Right lobe of liver (tissue), 6 donors: ENCODE measurements around the gene GPBP1. TPM values are rescaled to one million over a fixed set of nuclear protein-coding genes. Genes with fewer than 3 reads are reported as not detected.
A peak's percentile ranks its signal among the peaks of the same experiment; 100 is the strongest.

ENCODE experiments used
- ATAC-seq, 4 donors: fragments of 200-7000 bp; cut with Tn5 transposase; one replicate each; pipeline ENCODE4 v1.9.1; 2020; ENCODE audit warnings: mild to moderate bottlenecking in 4 of 4, moderate library complexity in 4 of 4
- DNase-seq, 3 donors: peaks; one replicate each; pipeline ENCODE4 v3.0.0-alpha.2; 2020
- H3K27ac ChIP-seq, 3 donors: fragments of 200-600 bp; one replicate each; pipeline ENCODE4 v1.8.0; 2022
- H3K27me3 ChIP-seq, 2 donors: fragments of 200-600 bp; one replicate each; pipeline ENCODE4 v1.8.0; 2022
- H3K36me3 ChIP-seq, 4 donors: fragments of 200-600 bp; sonication (generic) in 1 of 4; one replicate each; pipeline versions ENCODE4 v1.5.1 to v1.8.0; 2017 to 2022; ENCODE audit warnings: control low read depth in 1 of 4
- H3K4me1 ChIP-seq, 4 donors: fragments of 200-600 bp; sonication (generic) in 1 of 4; one replicate each; pipeline versions ENCODE4 v1.5.1 to v1.8.0; 2017 to 2022; ENCODE audit warnings: control low read depth in 1 of 4
- H3K4me3 ChIP-seq, 3 donors: fragments of 200-600 bp; one replicate each; pipeline ENCODE4 v1.8.0; 2022
- H3K9me3 ChIP-seq, 4 donors: fragments of 200-600 bp; sonication (generic) in 1 of 4; one replicate each; pipeline versions ENCODE4 v1.5.1 to v1.8.0; 2017 to 2022; ENCODE audit warnings: control low read depth in 1 of 4
- POLR2A ChIP-seq: fragments of 450-650 bp; IDR thresholded peaks from one replicate; pipeline ENCODE4 v1.6.1; 2017; ENCODE audit warnings: antibody characterized with exemption, mild to moderate bottlenecking
- WGBS: methylation state at CpG from one replicate; pipeline ENCODE4 v1.1.6; 2018; ENCODE audit warnings: low coverage, low lambda C conversion rate; ENCODE audit not compliant: insufficient coverage; ENCODE audit errors: missing lambda C conversion rate; 5-methylcytosine and 5-hydroxymethylcytosine counted together
- intact Hi-C, 2 donors: fragments of 100-400 bp; cut with DNase I; formaldehyde crosslinking; loops; one replicate each; pipeline versions ENCODE4 v1.11.2 to v1.14.1; 2022
- total RNA-seq, 6 experiments: library from RNA; depleted of rRNA in 2 of 6; stranded (reverse); fragments of >200 nt in 2 of 6; fragmentation: NEBNext Ultra II Directional in 3 of 6; extraction: Animal tissue kit (Norgen Biotek cat#: 25700) in 3 of 6; gene quantifications; one replicate each; pipeline versions ENCODE4 v1.1.0 to v1.2.4, GENCODE V29; 2016 to 2023
- TF ChIP-seq, protein P1 (sequence below), 4 donors: fragments of 200-600 bp in 3 of 4; fragments of 450-650 bp in 1 of 4; IDR thresholded peaks; one replicate each; pipeline versions ENCODE4 v1.5.1 to v1.8.0; 2016 to 2022; ENCODE audit warnings: antibody characterized with exemption in 4 of 4, mild to moderate bottlenecking in 2 of 4
- donor health status: DM: no; HTN: yes; CAD: no.
- donor health status: DM: no; HTN: no; CAD: no.
- donor health status: DM: no; HTN: no; CAD: no.
- donor health status: DM: no; HTN: yes; CAD: no.
- donor health status: DM: no; HTN: yes; CAD: no.

The GPBP1 gene
- total RNA-seq, 6 experiments from 2014 or later = 19.5 to 28.2 (median 24.9) TPM

DNA sequence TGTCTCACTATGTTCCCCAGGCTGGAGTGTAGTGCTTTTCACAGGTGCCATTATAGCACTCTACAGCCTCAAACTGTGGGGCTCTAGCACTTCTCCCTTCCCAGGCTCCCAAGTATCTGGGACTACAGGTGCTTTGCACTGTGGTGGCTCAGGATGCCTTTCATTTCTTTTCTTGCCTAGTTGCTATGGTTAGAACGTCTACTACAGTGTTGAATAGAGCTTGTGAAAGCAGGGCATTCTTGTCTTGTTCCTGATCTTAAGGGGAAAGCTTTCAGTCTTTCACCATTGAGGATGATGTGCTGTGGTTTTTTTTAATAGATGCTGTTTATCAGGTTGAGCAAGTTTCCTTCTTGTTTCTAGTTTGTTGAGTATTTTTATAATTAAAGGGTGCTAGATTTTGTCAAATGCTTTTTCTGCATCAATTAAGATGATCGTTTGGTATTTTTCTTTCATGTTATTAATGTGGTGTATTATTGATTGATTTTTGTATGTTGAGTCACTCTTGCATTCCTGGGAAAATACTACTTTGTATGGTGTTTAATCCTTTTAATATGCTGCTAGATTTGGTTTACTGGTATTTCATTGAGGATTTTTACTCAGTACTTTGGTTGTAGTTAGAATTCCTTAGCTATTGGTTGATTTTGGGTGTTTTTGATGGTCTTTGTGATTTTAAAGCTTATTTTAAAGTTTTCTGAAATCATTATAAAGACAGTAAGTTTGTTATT is 35.6 kb downstream of the GPBP1 start:
- TF ChIP-seq, protein P1, sequence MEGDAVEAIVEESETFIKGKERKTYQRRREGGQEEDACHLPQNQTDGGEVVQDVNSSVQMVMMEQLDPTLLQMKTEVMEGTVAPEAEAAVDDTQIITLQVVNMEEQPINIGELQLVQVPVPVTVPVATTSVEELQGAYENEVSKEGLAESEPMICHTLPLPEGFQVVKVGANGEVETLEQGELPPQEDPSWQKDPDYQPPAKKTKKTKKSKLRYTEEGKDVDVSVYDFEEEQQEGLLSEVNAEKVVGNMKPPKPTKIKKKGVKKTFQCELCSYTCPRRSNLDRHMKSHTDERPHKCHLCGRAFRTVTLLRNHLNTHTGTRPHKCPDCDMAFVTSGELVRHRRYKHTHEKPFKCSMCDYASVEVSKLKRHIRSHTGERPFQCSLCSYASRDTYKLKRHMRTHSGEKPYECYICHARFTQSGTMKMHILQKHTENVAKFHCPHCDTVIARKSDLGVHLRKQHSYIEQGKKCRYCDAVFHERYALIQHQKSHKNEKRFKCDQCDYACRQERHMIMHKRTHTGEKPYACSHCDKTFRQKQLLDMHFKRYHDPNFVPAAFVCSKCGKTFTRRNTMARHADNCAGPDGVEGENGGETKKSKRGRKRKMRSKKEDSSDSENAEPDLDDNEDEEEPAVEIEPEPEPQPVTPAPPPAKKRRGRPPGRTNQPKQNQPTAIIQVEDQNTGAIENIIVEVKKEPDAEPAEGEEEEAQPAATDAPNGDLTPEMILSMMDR (IDR thresholded peaks at IDR 0.05) = no peak
- TF ChIP-seq POLR2A = no peak
- ATAC-seq (peak in 1 of 4 donors; percentile 13), DNase-seq (no peak)
- H3K36me3 ChIP-seq = peaks cover 0 to 8% (median 3%) of the 10 kb centered on the region in 4 donors
- H3K4me1 ChIP-seq = peaks cover 0 to 4% (median 0%) of the 10 kb centered on the region in 4 donors
- intact Hi-C loops = no loop called here
- no peaks in the 10 kb centered on the region for H3K9me3 ChIP-seq
- no peak overlapping the region for H3K27ac ChIP-seq
- no peaks in the 10 kb centered on the region for H3K27me3 ChIP-seq
- WGBS = 29% methylated on average over 2 of the region's 2 CpGs
- no peak overlapping the region for H3K4me3 ChIP-seq

DNA sequence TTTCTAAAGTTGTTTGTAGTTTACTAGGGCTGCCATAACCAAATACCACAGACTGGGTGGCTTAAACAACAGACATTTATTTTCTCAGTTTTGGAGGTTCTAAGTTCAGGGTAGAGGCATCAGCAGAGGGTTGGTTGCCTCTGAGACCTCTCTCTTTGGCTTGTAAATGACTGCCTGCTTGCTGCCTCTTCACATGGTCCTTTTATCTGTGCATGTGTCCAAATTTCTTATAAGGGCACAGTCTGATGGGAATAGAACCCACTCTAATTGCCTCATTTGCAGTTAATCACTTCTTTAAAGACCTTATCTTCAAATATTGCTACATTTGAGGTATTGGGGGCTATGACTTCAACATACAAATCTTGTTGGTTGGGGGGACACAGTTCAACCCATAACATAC is 36.8 kb downstream of the GPBP1 start:
- H3K27me3 ChIP-seq = no peaks in the 10 kb centered on the region
- TF ChIP-seq, protein P1 (IDR thresholded peaks at IDR 0.05) = no peak
- no peak for TF ChIP-seq POLR2A
- intact Hi-C loops = no loop called here
- ATAC-seq (no peak), DNase-seq (no peak)
- no peak overlapping the region for H3K27ac ChIP-seq
- H3K9me3 ChIP-seq = no peaks in the 10 kb centered on the region
- H3K4me1 ChIP-seq = no peaks in the 10 kb centered on the region
- H3K36me3 ChIP-seq = peaks cover 0 to 17% (median 8%) of the 10 kb centered on the region in 4 donors
- H3K4me3 ChIP-seq = no peak overlapping the region

DNA sequence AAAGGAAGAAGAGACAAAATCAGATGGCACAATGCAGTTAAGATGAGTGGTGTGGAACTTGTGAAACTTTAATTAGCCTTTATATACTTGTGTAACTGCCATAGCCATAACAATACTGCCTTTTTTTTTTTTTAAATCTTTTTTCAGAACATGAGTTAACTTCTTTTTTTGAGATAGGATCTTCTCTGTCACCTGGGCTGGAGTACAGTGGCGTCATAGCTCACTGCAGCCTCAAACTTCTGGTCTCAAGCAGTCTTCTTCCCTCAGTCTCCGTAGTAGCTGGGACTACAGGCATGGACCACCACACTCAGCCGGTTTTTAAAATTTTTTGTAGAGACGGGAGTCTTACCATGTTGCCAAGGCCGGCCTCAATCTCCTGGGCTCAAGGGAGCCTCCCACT is 37.2 kb downstream of the GPBP1 start:
- no peaks in the 10 kb centered on the region for H3K9me3 ChIP-seq
- DNase-seq (no peak), ATAC-seq (no peak)
- H3K36me3 ChIP-seq = peaks cover 0 to 20% (median 9%) of the 10 kb centered on the region in 4 donors
- no peak overlapping the region for H3K27ac ChIP-seq
- whole genome bisulfite sequencing = 89% methylated on average over 4 of the region's 5 CpGs
- H3K4me3 ChIP-seq = no peak overlapping the region
- TF ChIP-seq POLR2A = no peak
- TF ChIP-seq, protein P1 (IDR thresholded peaks at IDR 0.05) = no peak
- H3K4me1 ChIP-seq = no peaks in the 10 kb centered on the region
- no peaks in the 10 kb centered on the region for H3K27me3 ChIP-seq
- intact Hi-C loops = no loop called here

DNA sequence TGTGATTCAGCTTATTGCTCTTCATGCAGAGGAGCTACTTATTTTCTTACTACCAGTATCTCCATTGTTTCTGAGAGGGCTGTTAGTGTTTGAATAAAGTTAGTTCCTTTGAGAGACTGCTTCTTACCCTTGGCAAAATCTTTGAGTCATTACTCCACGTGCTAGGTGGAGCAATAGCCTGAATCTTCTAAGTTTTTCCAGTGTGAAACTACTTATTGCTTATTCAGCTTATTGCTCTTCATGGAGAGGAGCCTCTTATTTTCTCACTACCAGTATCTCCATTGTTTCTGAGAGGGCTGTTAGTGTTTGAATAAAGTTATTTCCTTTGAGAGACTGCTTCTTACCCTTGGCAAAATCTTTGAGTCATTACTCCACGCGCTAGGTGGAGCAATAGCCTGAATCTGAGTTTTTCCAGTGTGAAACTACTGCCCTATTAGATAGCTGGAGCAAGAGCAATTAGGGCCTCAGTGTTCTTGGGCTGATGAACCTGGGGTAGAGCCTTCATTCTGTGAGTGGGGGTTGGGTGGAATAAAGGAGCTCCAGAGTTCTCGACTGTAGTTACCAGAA is 41.9 kb downstream of the GPBP1 start:
- no peak for TF ChIP-seq POLR2A
- TF ChIP-seq, protein P1 (IDR thresholded peaks at IDR 0.05) = no peak
- Histone ChIP-seq H3K36me3 (peaks cover 0 to 23% (median 10%) of the 10 kb centered on the region in 4 donors), H3K4me1 (peaks cover 0 to 17% (median 0%) of the 10 kb centered on the region in 4 donors), H3K9me3 (no peaks in the 10 kb centered on the region), H3K4me3 (no peak overlapping the region), H3K27ac (no peak overlapping the region), H3K27me3 (no peaks in the 10 kb centered on the region)
- intact Hi-C loops = no loop called here
- DNase-seq = no peak
- 76% methylated on average over 4 of the region's 4 CpGs for WGBS
- ATAC-seq = no peak
